Motor neuron (in vitro differentiated cells): ENCODE results near the gene C1orf87. TPM values are rescaled to one million over a fixed set of nuclear protein-coding genes. Genes with fewer than 3 reads are reported as not detected.
"Not testable (repeated sequence)": the region's sequence is repeated elsewhere in the genome, so short reads cannot be mapped to it uniquely, and the experiment has no call there.

Experiments used
- ATAC-seq, 8 experiments: fragments of 200-7000 bp; cut with Tn5 transposase; replicated peaks in 6 of 8; 2 replicates each; pipeline ENCODE4 v1.8.0; 2021; ENCODE audit warnings: mild to moderate bottlenecking in 8 of 8, moderate library complexity in 8 of 8
- H3K27ac ChIP-seq, 2 donors: fragments of 250-450 bp; sonication (Bioruptor Pico); 2 replicates each; pipeline ENCODE4 v1.9.0; 2021; ENCODE audit warnings: antibody characterized with exemption in 2 of 2, mild to moderate bottlenecking in 2 of 2, moderate library complexity in 1 of 2
- H3K4me1 ChIP-seq, 2 donors: fragments of 250-450 bp; sonication (Bioruptor Pico); replicated peaks in 1 of 2; 2 replicates each; pipeline ENCODE4 v1.6.1; 2021; ENCODE audit warnings: antibody characterized with exemption in 2 of 2, mild to moderate bottlenecking in 2 of 2, moderate library complexity in 1 of 2
- H3K4me3 ChIP-seq, 5 donors: fragments of 250-450 bp; sonication (Bioruptor Pico); 2 replicates each; pipeline ENCODE4 v1.9.0; 2021; ENCODE audit warnings: antibody characterized with exemption in 5 of 5, mild to moderate bottlenecking in 5 of 5, moderate library complexity in 4 of 5
- WGBS, 10 experiments: fragments of 450-650 bp; shearing (Covaris generic); methylation state at CpG; one replicate each; pipeline ENCODE4 v1.0.0; 2022; 5-methylcytosine and 5-hydroxymethylcytosine counted together
- in situ Hi-C, 9 experiments: fragments of 400-800 bp; cut with MboI; loops; one replicate each; pipeline ENCODE4 v1.15.0; 2021; ENCODE audit warnings: low sequenced_read_pairs in 9 of 9, low pct_unique_long_range_greater_than_20kb in 2 of 9; ENCODE audit not compliant: unreplicated experiment in 9 of 9
- total RNA-seq, 8 experiments: library from RNA; unstranded; fragments of 300-600 nt; gene quantifications; 2 replicates each; pipeline versions ENCODE4 v1.2.3 to v1.2.4, GENCODE V29; 2022

Gene C1orf87
- total RNA-seq, 8 experiments from 2014 or later = 0.04 to 0.90 (median 0.29) TPM; not detected in 4

DNA sequence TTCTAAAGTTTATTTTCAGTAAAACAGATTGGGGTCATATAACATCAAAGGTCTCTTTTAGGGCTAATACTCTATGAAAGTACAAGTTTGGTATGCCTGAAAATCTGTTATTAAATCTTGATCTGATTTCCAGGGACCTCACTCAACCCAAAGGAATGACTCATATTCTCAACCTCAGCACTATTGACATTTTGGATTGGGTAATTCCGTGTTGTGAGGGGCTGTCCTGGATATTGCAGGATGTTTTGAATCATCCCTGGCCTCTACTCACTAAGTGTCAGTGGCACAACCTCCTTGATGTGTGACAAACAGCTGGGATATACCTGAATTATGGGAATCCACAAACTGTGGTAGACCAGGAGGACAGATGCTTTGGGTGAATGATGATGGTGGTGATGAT lies 95.5 kb downstream of the C1orf87 start:
- ATAC-seq = no peak
- no peak overlapping the region for H3K27ac ChIP-seq
- in situ Hi-C loops = loop anchor here in 3 of 9 experiments (10.0 to 25.0 kb wide), 4 partner anchors 159 to 1884 kb away; no protein-coding TSS in a partner anchor
- H3K4me1 ChIP-seq = peaks cover 0 to 11% of the 10 kb centered on the region in 2 donors
- no peak overlapping the region for H3K4me3 ChIP-seq
- 38 to 100% (median 44%) methylated on average over 1 of the region's 1 CpG; no CpG with 5 or more reads in 5 of the 10 experiments for WGBS, 10 experiments

DNA sequence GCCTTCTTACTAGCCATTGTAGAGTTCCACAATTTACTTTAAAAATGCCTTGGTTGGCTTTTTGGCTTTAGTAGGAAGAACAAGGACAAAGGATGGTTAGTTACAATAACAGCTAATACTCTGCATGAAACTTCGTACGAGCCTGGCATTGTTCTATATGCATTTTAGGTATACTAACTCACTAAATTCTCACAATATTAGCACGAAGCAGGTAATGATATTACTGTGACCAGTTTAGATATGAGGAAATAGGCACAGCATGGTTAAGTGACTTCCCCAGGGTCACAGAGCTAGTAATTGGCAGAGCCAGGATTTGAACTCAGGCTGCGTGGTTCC lies 96.5 kb downstream of the C1orf87 start:
- WGBS, 10 experiments = 33 to 83% (median 68%) methylated on average over 1 to 4 of the region's 4 CpGs; no CpG with 5 or more reads in 1 of the 10 experiments
- H3K4me3 ChIP-seq = no peak overlapping the region
- in situ Hi-C loops = loop anchor here in 3 of 9 experiments (10.0 to 25.0 kb wide), 4 partner anchors 160 to 1885 kb away; no protein-coding TSS in a partner anchor

GRCh38 chr1:59976194-59977074 lies 97.1 kb downstream of the C1orf87 start:
- in situ Hi-C loops = loop anchor here in 3 of 9 experiments (10.0 to 25.0 kb wide), 4 partner anchors 161 to 1886 kb away; no protein-coding TSS in a partner anchor
- peak; percentile 33 to 75 (median 44) for ATAC-seq
- no peak overlapping the region for H3K4me3 ChIP-seq
- 8 to 64% (median 52%) methylated on average over 4 to 19 of the region's 19 CpGs for WGBS, 10 experiments
- H3K4me1 ChIP-seq = peaks cover 2 to 27% of the 10 kb centered on the region in 2 donors
- no peak overlapping the region for H3K27ac ChIP-seq

More for the DNA sequence above, 96.5 kb downstream of the C1orf87 start:
- H3K27ac ChIP-seq = no peak overlapping the region
- peaks cover 0 to 21% of the 10 kb centered on the region in 2 donors for H3K4me1 ChIP-seq
- ATAC-seq = no peak

DNA sequence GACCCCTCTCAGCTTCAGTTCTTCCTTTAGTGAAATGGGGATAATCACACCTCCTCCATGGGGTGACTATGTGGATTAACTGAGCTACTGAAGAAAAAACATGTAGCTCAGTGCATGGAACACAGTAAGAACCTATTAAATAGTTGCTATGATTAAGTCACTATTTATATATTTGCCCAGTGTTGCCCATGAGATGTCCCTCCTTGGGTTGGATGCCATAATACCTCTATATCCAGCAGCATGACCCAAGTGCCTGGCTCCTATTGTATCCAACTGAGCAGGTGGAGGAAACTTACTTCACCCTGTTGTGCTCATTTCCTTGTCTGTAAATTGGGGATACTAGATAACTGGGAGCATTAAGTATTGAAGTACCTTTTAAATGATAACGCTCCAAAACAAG lies 99.9 kb downstream of the C1orf87 start:
- ATAC-seq = no peak
- in situ Hi-C loops = loop anchor here in 2 of 9 experiments (10.0 to 25.0 kb wide), 2 partner anchors 311 to 1889 kb away; no protein-coding TSS in a partner anchor
- Histone ChIP-seq H3K4me1 (peaks cover 2 to 18% of the 10 kb centered on the region in 2 donors), H3K27ac (no peak overlapping the region), H3K4me3 (no peak overlapping the region)
- 38 to 100% (median 89%) methylated on average over 1 of the region's 1 CpG; no CpG with 5 or more reads in 3 of the 10 experiments for WGBS, 10 experiments

GRCh38 chr1:59972216-59972927 lies 101.2 kb downstream of the C1orf87 start:
- 0 to 84% (median 60%) methylated on average over 1 to 20 of the region's 20 CpGs; no CpG with 5 or more reads in 1 of the 10 experiments for WGBS, 10 experiments

DNA sequence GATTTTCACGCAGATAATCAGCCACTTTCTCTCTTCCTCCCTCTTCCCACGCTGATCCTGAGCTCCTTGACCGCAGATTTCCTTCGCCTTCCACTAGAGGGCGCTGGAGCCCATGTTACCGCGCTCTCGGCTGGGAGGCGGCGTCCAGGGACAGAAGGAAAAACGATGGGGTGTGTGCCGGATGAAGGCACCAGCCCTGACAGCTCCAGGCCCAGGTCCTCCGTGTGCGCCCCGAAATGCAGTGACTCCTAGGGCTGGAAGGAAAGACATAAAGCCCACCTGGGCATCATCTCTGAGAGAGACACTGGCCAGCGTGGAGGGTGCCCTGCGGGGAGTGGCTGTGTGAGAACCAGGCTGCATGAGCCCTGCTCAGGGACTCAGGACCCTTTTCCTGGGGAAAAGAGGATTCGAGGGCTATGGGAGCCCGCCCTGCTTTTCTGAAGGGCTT lies 102.1 kb downstream of the C1orf87 start:
- Histone ChIP-seq H3K27ac (no peak overlapping the region), H3K4me1 (peaks cover 2 to 18% of the 10 kb centered on the region in 2 donors), H3K4me3 (peak overlapping the region in 1 of 5 donors; percentile 9)
- in situ Hi-C loops = loop anchor here in 2 of 9 experiments (10.0 to 25.0 kb wide), 2 partner anchors 313 to 1891 kb away; no protein-coding TSS in a partner anchor
- 0 to 15% (median 8%) methylated on average over 2 to 15 of the region's 19 CpGs; no CpG with 5 or more reads in 3 of the 10 experiments for WGBS, 10 experiments
- ATAC-seq = peak; percentile 82 to 96 (median 94)

More at GRCh38 chr1:59972216-59972927, 101.2 kb downstream of the C1orf87 start:
- H3K4me3 ChIP-seq = no peak overlapping the region
- peaks cover 2 to 18% of the 10 kb centered on the region in 2 donors for H3K4me1 ChIP-seq
- peak overlapping the region in 1 of 2 donors; percentile 15 for H3K27ac ChIP-seq
- peak; percentile 28 to 83 (median 48) for ATAC-seq
- in situ Hi-C loops = loop anchor here in 2 of 9 experiments (10.0 to 25.0 kb wide), 2 partner anchors 312 to 1890 kb away; no protein-coding TSS in a partner anchor

DNA sequence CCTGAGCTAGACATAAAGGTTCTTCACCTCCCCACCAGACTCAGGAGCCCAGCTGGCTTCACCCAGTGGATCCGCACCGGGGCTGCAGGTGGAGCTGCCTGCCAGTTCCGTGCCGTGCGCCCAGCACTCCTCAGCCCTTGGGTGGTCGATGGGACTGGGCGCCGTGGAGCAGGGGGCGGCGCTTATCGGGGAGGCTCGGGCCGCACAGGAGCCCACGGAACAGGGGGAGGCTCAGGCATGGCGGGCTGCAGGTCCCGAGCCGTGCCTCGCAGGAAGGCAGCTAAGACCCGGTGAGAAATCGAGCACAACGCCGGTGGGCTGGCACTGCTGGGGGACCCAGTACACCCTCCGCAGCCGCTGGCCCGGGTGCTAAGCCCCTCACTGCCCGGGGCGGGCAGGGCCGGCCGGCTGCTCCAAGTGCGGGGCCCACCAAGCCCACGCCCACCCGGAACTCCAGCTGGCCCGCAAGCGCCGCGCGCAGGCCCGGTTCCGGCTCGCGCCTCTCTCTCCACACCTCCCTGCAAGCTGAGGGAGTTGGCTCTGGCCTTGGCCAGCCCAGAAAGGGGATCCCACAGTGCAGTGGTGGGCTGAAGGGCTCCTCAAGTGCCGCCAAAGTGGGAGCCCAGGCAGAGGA lies 103.9 kb downstream of the C1orf87 start:
- H3K27ac ChIP-seq, ATAC-seq, H3K4me3 ChIP-seq: not testable (repeated sequence)
- in situ Hi-C loops = loop anchor here in 2 of 9 experiments (10.0 to 25.0 kb wide), 2 partner anchors 315 to 1893 kb away; no protein-coding TSS in a partner anchor
- WGBS, 10 experiments = 40 to 98% methylated on average over 1 to 16 of the region's 42 CpGs; no CpG with 5 or more reads in 8 of the 10 experiments
- peaks cover 2 to 18% of the 10 kb centered on the region in 2 donors for H3K4me1 ChIP-seq

- ATAC-seq, H3K4me3 ChIP-seq, H3K27ac ChIP-seq: not testable (repeated sequence)
- peaks cover 2 to 18% of the 10 kb centered on the region in 2 donors for H3K4me1 ChIP-seq
- WGBS, 10 experiments = 33 to 100% (median 91%) methylated on average over 1 to 15 of the region's 17 CpGs; no CpG with 5 or more reads in 2 of the 10 experiments
- in situ Hi-C loops = loop anchor here in 1 of 9 experiments (25.0 kb wide), 1 partner anchor 1894 kb away; no protein-coding TSS in a partner anchor
These were observed 104.8 kb downstream of the C1orf87 start for GRCh38 chr1:59968746-59969145.

GRCh38 chr1:59967780-59968179 lies 105.8 kb downstream of the C1orf87 start:
- in situ Hi-C loops = loop anchor here in 1 of 9 experiments (25.0 kb wide), 1 partner anchor 1895 kb away; no protein-coding TSS in a partner anchor
- no peak for ATAC-seq
- Histone ChIP-seq H3K27ac (no peak overlapping the region), H3K4me1 (peaks cover 2 to 15% of the 10 kb centered on the region in 2 donors), H3K4me3 (no peak overlapping the region)
- WGBS, 10 experiments = 72 to 100% (median 85%) methylated on average over 2 to 3 of the region's 3 CpGs; no CpG with 5 or more reads in 3 of the 10 experiments

DNA sequence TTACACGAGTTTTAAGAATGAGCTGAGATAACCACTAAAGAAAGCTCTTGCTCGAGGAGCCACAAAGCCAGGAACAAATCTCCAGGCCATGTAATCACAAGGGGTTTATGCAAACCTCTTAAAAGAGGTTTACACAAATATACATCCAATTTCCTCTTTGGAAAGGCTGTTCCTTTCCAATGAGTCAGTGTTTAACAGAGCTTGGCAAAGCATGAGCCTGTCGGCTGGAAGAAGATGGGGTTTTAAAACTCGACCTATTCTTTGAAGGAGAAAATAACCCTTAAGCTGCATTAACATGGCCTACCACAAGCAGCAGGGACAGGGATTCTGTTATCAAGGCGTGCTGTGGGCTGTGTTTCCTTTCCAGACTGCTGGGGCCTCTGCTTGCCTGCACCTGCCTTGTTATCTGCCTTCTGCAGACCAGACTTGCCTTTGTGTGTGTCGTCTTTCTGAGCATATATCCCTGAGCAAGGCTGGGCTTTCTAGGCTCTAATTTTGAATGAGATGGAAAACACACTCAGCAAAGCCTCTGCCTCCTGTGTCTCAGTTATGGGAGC lies 106.4 kb downstream of the C1orf87 start:
- ATAC-seq = peak in 2 of 8 experiments; percentile 14 to 15
- H3K4me3 ChIP-seq = no peak overlapping the region
- WGBS, 10 experiments = 13 to 80% (median 51%) methylated on average over 1 to 6 of the region's 6 CpGs
- H3K27ac ChIP-seq = no peak overlapping the region
- in situ Hi-C loops = loop anchor here in 1 of 9 experiments (25.0 kb wide), 1 partner anchor 1895 kb away; no protein-coding TSS in a partner anchor
- H3K4me1 ChIP-seq = peaks cover 2 to 9% of the 10 kb centered on the region in 2 donors

DNA sequence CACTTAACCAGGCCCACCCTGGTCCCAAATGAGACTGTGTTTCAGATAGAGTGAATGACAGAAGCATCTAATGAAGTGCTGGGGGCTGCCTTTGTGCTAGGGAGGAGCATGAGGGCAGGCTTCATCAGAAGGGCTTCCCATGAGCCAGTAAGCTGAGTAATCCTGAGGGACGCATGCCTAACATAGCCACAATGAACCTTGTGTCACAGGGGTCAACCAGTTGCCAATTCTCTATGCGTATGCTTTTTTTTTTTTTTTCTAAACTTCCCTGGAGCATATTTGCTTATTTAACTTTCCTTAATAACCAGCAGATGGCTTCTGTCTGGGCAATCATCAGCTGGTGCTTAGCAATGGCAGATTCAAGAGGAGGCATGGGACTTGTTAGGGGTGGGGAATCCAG lies 121.5 kb downstream of the C1orf87 start:
- no peak overlapping the region for H3K4me3 ChIP-seq
- in situ Hi-C loops = loop anchor here in 1 of 9 experiments (25.0 kb wide), 1 partner anchor 1910 kb away; no protein-coding TSS in a partner anchor
- 0 to 100% (median 92%) methylated on average over 1 to 2 of the region's 2 CpGs; no CpG with 5 or more reads in 1 of the 10 experiments for WGBS, 10 experiments
- no peaks in the 10 kb centered on the region for H3K4me1 ChIP-seq
- H3K27ac ChIP-seq = no peak overlapping the region
- ATAC-seq = peak in 2 of 8 experiments; percentile 23 to 30
